IMR-90 (cell line): ENCODE measurements around the gene PSD. TPM values are rescaled to one million over a fixed set of nuclear protein-coding genes. Genes with fewer than 3 reads are reported as not detected.

Source experiments
- ATAC-seq: fragments of 200-7000 bp; cut with Tn5 transposase; 2 replicates; pipeline ENCODE4 v1.9.1; 2020; ENCODE audit warnings: low read depth, mild to moderate bottlenecking, moderate library complexity
- BruUV-seq: library from RNA; stranded (reverse); fragments of 400-500 nt; replicated peaks from 2 replicates; lab custom pipeline; 2021; lab: Mats Ljungman, UMichigan
- CTCF ChIA-PET: fragments of 300-600 bp; formaldehyde crosslinking; extraction: SDS; loops from one replicate; lab custom pipeline; 2021; ENCODE audit warnings: antibody characterized with exemption; lab: Yijun Ruan, JAX
- POLR2A ChIA-PET: fragments of 300-600 bp; sonication (Branson Sonifier 250); formaldehyde crosslinking; loops from one replicate; lab custom pipeline; 2022; ENCODE audit warnings: antibody characterized with exemption; ENCODE audit not compliant: unreplicated experiment; lab: Charles Lee
- DNase-seq: peaks from one replicate; pipeline ENCODE4 v3.0.0; 2013
- H2AFZ ChIP-seq: replicated peaks from 2 replicates; pipeline ENCODE3; 2013; ENCODE audit warnings: low read length, mild to moderate bottlenecking; ENCODE audit not compliant: poor library complexity
- H2AK5ac ChIP-seq: 2 replicates; pipeline ENCODE4 v1.6.1; 2013; ENCODE audit warnings: low read depth, low read length, inconsistent platforms
- H2AK9ac ChIP-seq: replicated peaks from 2 replicates; pipeline ENCODE3; 2013; ENCODE audit warnings: mild to moderate bottlenecking, low read depth, low read length, moderate library complexity; ENCODE audit not compliant: poor library complexity
- H2BK120ac ChIP-seq: 2 replicates; pipeline ENCODE4 v1.6.1; 2013; ENCODE audit warnings: low read depth, low read length, inconsistent platforms
- H2BK15ac ChIP-seq: 3 replicates; pipeline ENCODE4 v1.6.1; 2013; ENCODE audit warnings: low read depth, low read length, inconsistent platforms
- H2BK20ac ChIP-seq: 2 replicates; pipeline ENCODE4 v1.6.1; 2013; ENCODE audit warnings: low read depth, mild to moderate bottlenecking, inconsistent platforms, low read length, moderate library complexity
- H2BK5ac ChIP-seq: 2 replicates; pipeline ENCODE4 v1.6.1; 2013; ENCODE audit warnings: mild to moderate bottlenecking, low read depth, low read length, inconsistent platforms; ENCODE audit not compliant: poor library complexity, severe bottlenecking
- H3K14ac ChIP-seq: replicated peaks from 2 replicates; pipeline ENCODE4 v1.6.1; 2013; ENCODE audit warnings: low read depth, low read length, inconsistent platforms
- H3K18ac ChIP-seq: 2 replicates; pipeline ENCODE4 v1.6.1; 2013; ENCODE audit warnings: low read depth, low read length, control low read depth
- H3K23ac ChIP-seq: 2 replicates; pipeline ENCODE4 v1.6.1; 2013; ENCODE audit warnings: low read depth, low read length, inconsistent platforms
- H3K27ac ChIP-seq: 2 replicates; pipeline ENCODE4 v1.5.1; 2013; ENCODE audit warnings: mild to moderate bottlenecking, control low read depth, low read length; ENCODE audit not compliant: insufficient read depth
- H3K27me3 ChIP-seq: 2 replicates; pipeline ENCODE4 v1.6.1; 2013; ENCODE audit warnings: low read length; ENCODE audit not compliant: control insufficient read depth, insufficient read depth
- H3K36me3 ChIP-seq: 2 replicates; pipeline ENCODE4 v1.6.1; 2013; ENCODE audit warnings: low read length, mixed read lengths; ENCODE audit not compliant: control insufficient read depth, insufficient read depth
- H3K4ac ChIP-seq: 2 replicates; pipeline ENCODE4 v1.6.1; 2013; ENCODE audit warnings: low read depth, low read length, inconsistent platforms
- H3K4me1 ChIP-seq: 2 replicates; pipeline ENCODE4 v1.6.1; 2013; ENCODE audit warnings: low read length, mixed read lengths; ENCODE audit not compliant: control insufficient read depth, insufficient read depth
- H3K4me2 ChIP-seq: 2 replicates; pipeline ENCODE4 v1.6.1; 2013; ENCODE audit warnings: low read depth, mild to moderate bottlenecking, control low read depth, low read length, moderate library complexity
- H3K4me3 ChIP-seq: 2 replicates; pipeline ENCODE4 v1.5.1; 2013; ENCODE audit warnings: low read depth, mild to moderate bottlenecking, control low read depth, low read length, moderate library complexity; ENCODE audit not compliant: insufficient read depth
- H3K56ac ChIP-seq: 2 replicates; pipeline ENCODE4 v1.6.1; 2013; ENCODE audit warnings: low read length, inconsistent platforms; ENCODE audit not compliant: insufficient read depth; ENCODE audit errors: extremely low read depth
- H3K79me1 ChIP-seq, 2 experiments: 2 replicates each; pipeline ENCODE4 v1.6.1; 2013; ENCODE audit warnings: low read length in 2 of 2, inconsistent platforms in 1 of 2, low read depth in 1 of 2
- H3K9ac ChIP-seq: 2 replicates; pipeline ENCODE4 v1.6.1; 2013; ENCODE audit warnings: low read depth, low read length, control low read depth
- H3K9me1 ChIP-seq: 2 replicates; pipeline ENCODE4 v1.6.1; 2013; ENCODE audit warnings: low read length, inconsistent platforms; ENCODE audit not compliant: insufficient read depth
- H3K9me3 ChIP-seq: 2 replicates; pipeline ENCODE4 v1.6.1; 2013; ENCODE audit warnings: low read length; ENCODE audit not compliant: control insufficient read depth, insufficient read depth
- H4K20me1 ChIP-seq: 2 replicates; pipeline ENCODE4 v1.6.1; 2013; ENCODE audit warnings: low read length, inconsistent platforms; ENCODE audit not compliant: insufficient read depth
- H4K5ac ChIP-seq: 2 replicates; pipeline ENCODE4 v1.6.1; 2013; ENCODE audit warnings: mild to moderate bottlenecking, low read depth, low read length, control low read depth
- H4K8ac ChIP-seq, 2 experiments: 2 replicates each; pipeline ENCODE4 v1.6.1; 2013; ENCODE audit warnings: low read depth in 2 of 2, low read length in 2 of 2, control low read depth in 1 of 2, inconsistent platforms in 1 of 2
- H4K91ac ChIP-seq: 2 replicates; pipeline ENCODE4 v1.6.1; 2013; ENCODE audit warnings: low read depth, low read length, inconsistent platforms; ENCODE audit not compliant: insufficient read depth
- POLR2A ChIP-seq: IDR thresholded peaks from 2 replicates; pipeline ENCODE4 v1.6.1; 2012; ENCODE audit warnings: mild to moderate bottlenecking, low read depth, low read length
- WGBS, 2 experiments: methylation state at CpG; one replicate each; pipeline versions ENCODE4 v1.1.5 to v1.1.7; 2013; ENCODE audit warnings: missing lambda C conversion rate in 2 of 2; ENCODE audit not compliant: insufficient read length in 1 of 2; ENCODE audit errors: extremely low coverage in 2 of 2; 5-methylcytosine and 5-hydroxymethylcytosine counted together
- dilution Hi-C: fragments of 300-500 bp; cut with HindIII; formaldehyde crosslinking; loops from one replicate; pipeline ENCODE4 v1.14.3; 2018; ENCODE audit warnings: low sequenced_read_pairs; ENCODE audit not compliant: unreplicated experiment
- in situ Hi-C: fragments of 300-500 bp; cut with MboI; formaldehyde crosslinking; loops from 3 replicates; pipeline ENCODE4 v1.14.3; 2019; ENCODE audit warnings: low sequenced_read_pairs, inconsistent platforms, mixed read lengths
- intact Hi-C: fragments of 100-400 bp; cut with micrococcal nuclease; formaldehyde crosslinking; loops from 2 replicates; pipeline ENCODE4 v1.10.0; 2022
- polyA plus RNA-seq, 3 experiments: library from polyadenylated mRNA; depleted of rRNA; stranded (reverse); fragments of >200 nt; gene quantifications; 2 replicates each; pipeline ENCODE4 v1.2.3, GENCODE V29; 2012; ENCODE audit warnings: low replicate concordance in 1 of 3
- total RNA-seq: library from RNA; depleted of rRNA; stranded (reverse); fragments of >200 nt; gene quantifications from 2 replicates; pipeline ENCODE4 v1.2.3, GENCODE V29; 2012
- TF ChIP-seq, protein P1 (sequence below): fragments of 150-350 bp; IDR thresholded peaks from 2 replicates; pipeline ENCODE4 v1.6.1; 2017; ENCODE audit warnings: mild to moderate bottlenecking, antibody characterized with exemption, low read length, low read depth

PSD gene
- total and polyA plus RNA-seq, 2 of the 4 experiments (the other 2 are of a cell fraction), result 2.0 to 4.4 TPM

DNA sequence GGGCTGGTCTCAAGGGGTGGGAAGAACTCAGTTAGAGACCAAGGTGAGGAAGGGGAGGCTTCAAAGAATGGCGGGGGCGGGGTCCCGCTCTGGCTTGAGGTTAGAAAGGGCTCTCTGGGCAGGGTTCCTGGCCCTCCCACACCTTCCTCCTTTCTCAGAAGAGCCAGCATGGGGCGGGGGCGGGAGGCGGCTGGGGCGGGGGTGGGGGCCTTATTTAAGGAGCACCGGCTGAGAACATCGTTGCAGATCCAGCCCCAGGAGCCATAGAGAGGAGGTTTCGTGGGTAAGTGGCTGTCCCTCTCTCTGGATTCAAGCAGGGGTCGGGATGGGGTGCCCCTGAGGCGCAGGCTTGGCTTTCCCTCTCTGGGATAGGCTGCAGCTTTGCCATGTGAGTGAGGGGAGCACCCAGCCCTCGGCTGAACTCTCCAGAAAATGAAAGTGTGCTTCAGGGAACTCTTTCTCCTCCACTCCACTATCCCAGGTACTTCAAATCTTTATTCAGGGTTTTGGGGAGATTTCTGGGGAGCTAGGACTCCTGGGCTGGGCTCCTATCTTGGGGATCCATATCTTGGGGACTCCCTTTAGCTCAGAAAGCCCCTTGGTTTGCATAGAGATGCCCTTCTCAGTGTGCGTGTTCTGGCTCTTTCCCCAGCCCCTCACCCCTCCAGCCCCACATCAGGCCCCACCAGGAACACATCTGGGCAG, 17.1 kb upstream of the PSD start:
- dilution Hi-C loops, result no loop called here

More for the DNA sequence above, 17.1 kb upstream of the PSD start:
- no peaks in the 10 kb centered on the region for H3K36me3 ChIP-seq
- H3K9ac ChIP-seq, result peak overlapping the region; percentile 48
- H2BK120ac ChIP-seq, result no peak overlapping the region
- H3K9me3 ChIP-seq, result no peaks in the 10 kb centered on the region
- no peak overlapping the region for H2AK5ac ChIP-seq
- H3K14ac ChIP-seq, result no peak overlapping the region
- no peak overlapping the region for H4K91ac ChIP-seq
- no peak for DNase-seq
- H3K23ac ChIP-seq, result no peak overlapping the region
- CTCF ChIA-PET, result no interaction called here
- no peak for ATAC-seq
- no peak overlapping the region for H3K18ac ChIP-seq
- H4K5ac ChIP-seq, result peak overlapping the region; percentile 87
- no peak overlapping the region for H3K56ac ChIP-seq
- peaks cover 13% of the 10 kb centered on the region for H3K4me1 ChIP-seq
- in situ Hi-C loops (no loop called here), intact Hi-C loops (no loop called here)
- H3K4me2 ChIP-seq, result peak overlapping the region; percentile 66
- no peak for TF ChIP-seq POLR2A
- TF ChIP-seq, protein P1, sequence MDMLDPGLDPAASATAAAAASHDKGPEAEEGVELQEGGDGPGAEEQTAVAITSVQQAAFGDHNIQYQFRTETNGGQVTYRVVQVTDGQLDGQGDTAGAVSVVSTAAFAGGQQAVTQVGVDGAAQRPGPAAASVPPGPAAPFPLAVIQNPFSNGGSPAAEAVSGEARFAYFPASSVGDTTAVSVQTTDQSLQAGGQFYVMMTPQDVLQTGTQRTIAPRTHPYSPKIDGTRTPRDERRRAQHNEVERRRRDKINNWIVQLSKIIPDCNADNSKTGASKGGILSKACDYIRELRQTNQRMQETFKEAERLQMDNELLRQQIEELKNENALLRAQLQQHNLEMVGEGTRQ, result 0 out of 2 replicates have a peak, but pooled peaks have one; percentile 21
- H2AFZ ChIP-seq, result peak overlapping the region; percentile 85
- peaks cover 6 to 14% of the 10 kb centered on the region in 2 experiments; a peak in 3 of 4 replicates for H3K79me1 ChIP-seq
- no TSS peak for BruUV-seq
- H4K8ac ChIP-seq, result peak overlapping the region; percentile 34 to 94; a peak in 3 of 4 replicates
- H3K27ac ChIP-seq, result no peak overlapping the region
- H2BK5ac ChIP-seq, result no peak overlapping the region
- H3K9me1 ChIP-seq, result peaks cover 5% of the 10 kb centered on the region; the same call in 1 of the 2 replicates
- peak overlapping the region; percentile 7; the same call in 1 of the 2 replicates for H3K4me3 ChIP-seq
- H4K20me1 ChIP-seq, result no peaks in the 10 kb centered on the region
- POLR2A ChIA-PET, result interaction anchor here (0.6 kb wide), 1 partner anchor 17 kb away, joined by 5 read pairs; no protein-coding TSS in a partner anchor
- no peak overlapping the region for H2AK9ac ChIP-seq
- no peaks in the 10 kb centered on the region for H3K27me3 ChIP-seq
- no peak overlapping the region; the same call in 1 of the 2 replicates for H3K4ac ChIP-seq
- no peak overlapping the region for H2BK20ac ChIP-seq
- no CpG with 5 or more reads among the region's 14 CpGs for WGBS, 2 experiments
- no peak overlapping the region; the same call in 2 of the 3 replicates for H2BK15ac ChIP-seq
